Stromal cell of bone marrow (primary cell): ENCODE results near the gene AP4E1.
"Not testable (repeated sequence)": the region's sequence is repeated elsewhere in the genome, so short reads cannot be mapped to it uniquely, and the experiment has no call there.

Experiments
- DNase-seq: peaks from one replicate; pipeline ENCODE4 v3.0.0-alpha.2; 2012; ENCODE audit warnings: low read depth

AP4E1 gene

DNA sequence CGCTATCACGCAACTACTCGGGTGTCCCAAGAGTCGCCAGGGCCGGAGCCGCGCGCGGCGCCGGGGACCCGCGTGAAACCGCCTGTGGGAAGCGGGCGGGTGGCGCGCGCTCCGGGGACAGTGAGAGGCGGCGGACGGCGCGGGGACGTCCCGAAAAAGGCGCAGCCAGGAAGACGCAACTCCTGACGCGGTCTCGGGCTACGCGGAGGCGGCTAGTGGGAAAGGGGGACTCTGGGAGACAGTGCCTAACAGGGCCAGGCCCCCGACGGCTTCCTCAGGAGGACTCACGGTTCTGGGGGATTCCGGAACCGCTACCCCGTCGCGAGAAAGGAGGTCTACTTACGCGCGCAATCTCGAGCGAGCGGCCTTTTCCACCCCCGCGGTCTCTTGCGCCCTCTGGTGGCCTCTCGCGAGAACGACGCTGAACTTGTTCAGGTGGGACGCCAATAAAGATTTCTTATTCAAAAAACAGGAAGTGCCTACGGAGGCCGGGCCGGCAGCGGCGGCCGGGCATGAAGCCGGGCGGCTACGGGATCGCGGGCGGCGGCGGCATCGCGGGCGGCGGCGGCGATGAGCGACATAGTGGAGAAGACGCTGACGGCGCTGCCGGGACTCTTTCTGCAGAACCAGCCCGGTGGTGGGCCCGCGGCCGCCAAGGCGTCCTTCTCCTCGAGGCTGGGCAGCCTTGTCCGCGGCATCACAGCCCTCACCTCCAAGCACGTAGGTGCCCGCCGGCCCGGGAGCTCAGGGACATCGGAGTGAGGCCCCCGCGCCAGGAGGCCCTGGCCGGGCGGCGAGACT lies at the start of gene AP4E1:
TSS of gene AP4E1 (plus strand) at position 475 of the 801 bp plus-strand sequence. CDS start at position 571, 96 bp downstream.
- peak; percentile 85 for DNase-seq

DNA sequence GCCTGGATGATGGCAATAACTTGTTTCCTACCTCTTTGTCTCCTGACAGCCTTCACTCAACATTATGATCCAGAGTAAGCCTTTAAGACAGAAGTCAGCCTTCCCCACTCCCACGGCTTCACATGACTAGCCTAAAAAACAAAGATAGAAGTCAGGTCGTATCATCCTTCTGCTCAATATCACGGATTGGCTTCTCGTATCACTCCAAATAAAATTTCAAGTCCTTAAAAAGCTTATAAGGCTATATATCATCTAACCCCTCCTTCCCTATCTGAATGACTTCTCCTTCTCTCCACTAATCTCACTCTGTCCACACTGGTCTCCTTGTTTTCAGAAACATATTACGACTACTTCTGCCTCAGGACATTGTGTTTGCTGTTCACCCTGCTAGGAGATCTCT lies 47.7 kb upstream of the AP4E1 start:
- DNase-seq, result no peak

DNA sequence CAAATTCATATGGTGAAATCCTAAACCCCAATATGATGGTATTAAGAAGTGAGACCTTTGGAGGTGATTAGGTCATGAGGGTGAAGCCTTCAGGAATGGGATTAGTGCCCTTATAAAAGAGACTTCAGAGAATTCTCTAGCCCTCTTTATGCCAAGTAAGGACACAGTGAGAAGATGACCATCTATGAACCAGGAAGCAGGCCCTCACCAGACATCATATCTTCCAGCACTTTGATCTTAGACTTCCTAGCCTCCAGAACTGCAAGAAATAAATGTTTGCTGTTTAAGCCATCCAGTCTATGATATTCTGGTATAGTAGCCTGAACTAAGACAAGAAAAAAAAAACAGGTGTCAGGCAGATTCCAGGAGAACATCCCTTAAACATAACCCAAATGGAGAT lies 45.9 kb upstream of the AP4E1 start:
- DNase-seq, result no peak

DNA sequence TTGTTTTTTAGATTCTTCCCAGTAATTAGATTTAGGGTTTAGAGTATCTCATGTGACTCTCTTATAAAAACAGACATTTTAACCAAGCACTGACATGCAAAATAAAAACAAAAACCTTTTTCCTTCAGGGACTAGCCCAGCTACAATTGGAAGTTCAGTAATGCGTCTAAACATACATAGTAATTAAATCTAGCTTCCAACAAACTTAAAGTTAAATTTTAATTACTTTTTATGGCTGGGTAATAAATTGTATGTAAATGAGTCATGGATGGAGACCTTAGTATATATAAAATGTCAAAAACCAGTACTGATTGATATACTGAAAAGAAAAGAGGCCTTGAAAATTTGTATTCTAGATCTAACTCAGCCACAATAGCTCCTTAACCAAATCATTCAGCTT lies 43.6 kb upstream of the AP4E1 start:
- DNase-seq, result no peak

DNA sequence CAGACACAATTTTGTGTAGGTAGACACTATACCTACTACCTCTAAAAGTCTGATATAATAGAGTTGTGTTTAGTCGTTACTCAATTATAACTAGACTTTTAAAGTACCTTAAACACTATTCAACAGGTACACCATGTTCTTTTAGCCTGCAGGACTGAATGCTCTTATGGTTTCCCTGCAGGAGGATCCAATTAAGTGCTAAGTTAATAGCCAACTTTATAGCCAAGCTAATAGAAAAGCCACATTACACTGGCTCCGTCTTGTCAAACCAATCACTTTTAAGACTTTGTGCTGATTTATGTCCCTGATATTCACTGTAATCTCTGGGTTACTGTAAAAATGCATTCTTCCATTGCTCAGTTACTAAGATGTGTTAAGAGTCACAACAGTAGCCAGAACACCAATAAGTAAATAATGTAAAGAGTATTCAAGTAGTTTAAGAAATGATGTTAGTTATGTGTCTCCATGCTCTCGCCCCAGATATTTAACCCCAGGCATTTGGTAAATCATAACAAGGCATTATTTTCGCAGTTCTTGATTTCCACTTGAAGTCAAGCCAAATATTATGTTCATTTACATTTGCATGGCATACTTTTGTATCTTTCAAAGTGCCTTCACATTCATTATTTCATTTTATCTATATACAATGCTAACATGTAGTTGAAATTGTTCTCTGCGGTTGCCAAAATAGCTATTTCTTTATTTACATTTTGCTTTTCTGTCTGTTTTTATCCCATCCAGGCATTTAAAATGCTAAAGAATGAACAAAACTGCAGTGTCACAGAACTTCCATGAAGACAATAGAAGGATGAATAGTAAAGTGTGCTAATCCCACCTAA lies 42.7 kb upstream of the AP4E1 start:
- DNase-seq, result no peak

DNA sequence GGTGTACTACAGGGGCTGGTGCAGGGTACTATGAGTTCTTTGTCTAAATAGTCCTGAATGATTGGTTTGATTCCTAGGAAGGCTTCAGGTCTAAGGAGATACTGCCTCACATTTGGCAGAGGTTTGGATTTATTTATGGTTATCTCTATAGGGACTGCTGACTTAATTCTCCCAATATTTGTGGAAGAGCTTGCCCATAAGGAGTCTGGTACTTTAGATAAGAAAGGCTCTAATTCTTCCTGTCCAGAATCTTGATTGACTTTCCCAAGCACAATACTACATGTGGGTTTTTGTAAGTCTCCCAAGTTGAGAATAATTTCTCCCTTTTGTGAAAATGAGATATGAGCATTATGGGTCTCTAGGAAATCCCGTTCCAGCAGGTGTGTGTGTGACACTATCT lies 36.7 kb upstream of the AP4E1 start:
- no peak for DNase-seq

DNA sequence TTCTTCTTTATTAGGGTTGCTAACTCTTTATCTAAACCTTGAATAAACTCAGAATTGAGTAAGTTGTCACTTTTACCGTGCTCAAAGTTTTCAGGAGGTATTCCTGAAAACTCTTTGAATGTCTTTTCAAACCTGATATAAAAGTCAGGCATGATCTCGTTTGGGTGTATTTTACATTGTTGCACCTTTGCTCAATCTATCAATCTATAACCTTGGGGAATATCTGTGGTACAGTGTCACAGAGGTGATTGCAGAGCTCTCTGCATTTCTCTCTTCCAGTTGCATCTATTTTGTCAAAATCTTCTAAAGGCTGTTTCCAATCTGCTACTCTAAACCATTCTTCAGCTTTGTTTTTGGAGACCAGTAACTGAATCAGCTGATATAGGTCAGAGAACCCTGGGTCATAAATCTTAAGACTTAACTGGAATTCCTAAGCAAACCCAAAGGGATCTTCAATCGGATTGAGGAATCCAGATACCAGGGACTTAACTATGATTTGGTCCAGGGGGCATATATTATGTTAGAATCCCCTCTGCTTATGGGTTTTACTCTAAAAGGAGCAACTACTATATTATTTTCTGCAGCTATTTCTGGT lies 35.6 kb upstream of the AP4E1 start:
- DNase-seq, result no peak

DNA sequence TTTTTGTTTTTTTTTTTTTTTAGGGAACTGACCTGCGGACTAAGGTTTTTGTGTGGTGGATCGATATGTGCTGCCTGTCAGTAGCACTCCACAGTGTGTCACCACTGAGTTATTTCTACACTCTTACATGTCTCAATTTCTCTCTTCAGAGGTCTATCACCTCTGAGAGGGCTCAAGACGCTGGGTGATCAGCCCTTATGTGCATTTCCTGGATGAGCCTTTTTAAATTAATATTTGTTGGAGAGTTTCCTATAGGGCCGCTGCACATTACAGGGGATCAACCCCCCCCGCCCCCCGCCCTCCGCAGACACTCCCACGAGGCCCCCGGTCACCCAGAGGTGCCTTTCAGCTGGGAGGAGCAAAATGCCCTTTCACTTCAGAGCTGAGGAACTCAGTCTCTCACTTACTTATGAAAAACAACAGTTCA lies 34.5 kb upstream of the AP4E1 start:
- no peak for DNase-seq

DNA sequence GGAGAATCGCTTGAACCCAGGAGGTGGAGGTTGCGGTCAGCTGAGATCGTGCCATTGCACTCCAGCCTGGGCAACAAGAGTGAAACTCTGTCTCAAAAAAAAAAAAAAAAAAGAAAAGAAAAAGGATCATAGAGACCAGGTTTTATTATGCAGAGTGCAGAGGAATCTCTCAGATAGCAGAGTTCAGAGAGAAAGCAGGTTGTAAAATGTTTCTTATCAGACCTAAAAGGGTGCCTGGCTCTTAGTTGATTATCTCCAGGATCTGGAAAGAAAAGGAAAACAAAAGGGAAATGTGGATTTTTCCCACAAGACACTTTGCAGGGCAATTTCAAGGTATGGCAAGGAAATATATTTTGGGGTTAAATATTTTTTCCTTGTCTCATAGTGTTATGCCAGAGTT lies 33.2 kb upstream of the AP4E1 start:
- not testable (repeated sequence) for DNase-seq

DNA sequence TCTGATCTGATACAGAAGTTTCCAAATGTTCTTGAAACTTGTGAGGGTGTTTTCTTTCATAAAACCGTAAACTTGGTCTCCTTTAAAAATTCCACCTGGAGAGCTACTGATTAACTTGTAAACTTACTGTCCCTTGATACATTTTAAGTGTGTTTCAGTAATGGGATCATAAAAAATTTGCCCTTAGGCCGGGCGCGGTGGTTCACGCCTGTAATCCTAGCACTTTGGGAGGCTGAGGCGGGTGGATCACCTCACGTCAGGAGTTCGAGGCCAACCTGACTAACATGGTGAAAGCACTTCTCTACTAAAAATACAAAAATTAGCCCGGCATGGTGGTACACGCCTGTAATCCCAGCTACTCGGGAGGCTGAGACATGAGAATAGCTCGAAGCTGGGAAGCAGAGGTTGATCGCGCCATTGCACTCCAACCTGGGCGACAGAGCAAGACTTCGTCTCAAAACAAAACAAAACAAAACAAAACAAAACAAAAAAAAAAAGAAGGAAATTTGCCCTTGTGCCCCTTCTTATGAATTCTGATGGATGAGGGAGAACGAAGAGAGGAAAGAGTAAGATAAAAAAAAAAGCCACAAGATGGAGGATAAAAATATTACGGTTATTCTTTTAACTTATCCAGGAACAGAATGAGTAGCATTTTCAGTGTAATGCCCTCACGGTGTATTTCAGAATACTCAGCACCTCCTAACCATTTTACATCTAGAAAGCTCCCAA lies 32.1 kb upstream of the AP4E1 start:
- no peak for DNase-seq

DNA sequence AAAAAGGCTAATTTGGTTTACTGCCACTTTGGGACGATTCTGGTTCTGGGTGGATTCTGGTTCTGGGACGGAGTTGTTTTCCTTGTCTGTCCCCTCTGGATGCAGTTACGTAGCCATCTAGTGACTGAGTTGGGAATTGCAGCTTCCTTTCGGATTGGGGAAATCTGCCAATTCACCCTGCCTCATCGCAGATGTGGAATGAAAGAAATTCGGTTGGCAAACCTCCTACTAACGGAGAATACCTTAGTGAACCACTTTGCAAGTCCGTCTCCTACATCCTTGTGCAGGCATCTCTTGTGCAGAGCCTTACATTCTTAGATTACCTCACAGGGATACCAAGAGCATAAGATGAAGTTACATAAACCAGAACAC lies 31.5 kb upstream of the AP4E1 start:
- peak; percentile 74 for DNase-seq

DNA sequence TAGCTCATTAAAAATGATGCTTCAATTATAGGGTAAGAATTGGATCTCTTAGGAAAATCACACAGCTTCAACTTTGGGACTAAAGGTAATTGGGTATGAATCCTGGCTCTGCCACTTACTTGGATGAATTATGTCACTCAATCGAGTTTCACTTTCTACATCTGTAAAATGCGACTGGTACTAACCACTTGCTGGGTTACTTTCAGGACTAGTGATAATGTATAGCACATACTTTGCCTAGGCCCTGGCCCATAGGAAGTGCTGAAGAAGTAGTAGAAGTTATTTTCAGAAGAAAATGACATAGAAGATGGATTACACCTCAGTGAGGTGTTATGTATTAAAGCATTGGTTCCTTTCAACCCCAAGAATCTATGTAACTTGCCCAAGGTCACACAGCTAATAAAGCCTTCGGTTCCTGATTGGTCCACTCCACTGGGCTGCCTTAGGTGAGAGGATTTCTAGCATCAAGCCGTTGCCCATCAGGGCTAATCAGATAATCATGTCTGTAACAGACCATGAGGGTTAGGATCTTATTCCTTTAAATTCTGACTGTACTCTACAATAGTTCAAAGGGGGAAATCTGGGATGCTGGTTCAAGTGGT lies 29.4 kb upstream of the AP4E1 start:
- DNase-seq, result no peak

DNA sequence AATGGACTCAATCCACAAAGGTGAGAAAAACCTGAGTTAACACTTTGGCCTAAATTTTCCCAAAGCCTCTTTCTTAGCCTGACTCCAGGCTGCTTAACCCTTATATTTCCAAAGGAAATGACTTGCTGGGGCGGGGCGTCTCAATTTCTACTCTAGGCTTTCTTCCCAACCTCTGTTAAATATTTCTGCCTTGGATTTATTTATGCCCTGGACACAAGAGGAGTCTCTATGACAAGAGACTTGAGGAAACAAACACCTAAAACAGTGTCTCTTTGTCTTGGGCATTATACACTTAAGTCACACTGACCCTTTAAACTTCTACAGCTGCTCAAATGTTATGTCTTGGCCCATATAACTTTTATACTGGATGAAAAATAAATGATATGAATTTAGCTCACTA lies 28.3 kb upstream of the AP4E1 start:
- DNase-seq, result no peak

DNA sequence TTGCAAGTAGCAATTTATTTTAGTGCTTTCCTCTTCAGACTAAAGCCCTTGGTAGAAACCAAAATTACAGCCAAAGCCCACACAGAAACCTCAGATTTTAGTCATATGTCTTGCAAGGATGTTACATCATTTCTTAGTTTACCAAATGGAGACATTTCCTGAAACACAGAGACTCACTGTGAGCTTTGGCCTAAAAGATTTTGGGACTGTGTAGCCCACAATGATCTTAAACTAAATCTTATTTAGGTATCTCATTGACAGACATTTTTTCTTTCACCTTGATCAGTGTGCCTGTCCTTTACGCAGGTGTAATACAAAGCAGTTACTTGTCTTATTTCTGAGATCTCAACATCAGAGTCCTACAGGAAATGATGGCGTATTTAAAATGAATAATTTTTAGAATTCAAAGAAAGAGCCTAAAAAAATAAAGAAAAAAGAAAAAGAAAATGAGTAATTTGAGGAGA lies 27.8 kb upstream of the AP4E1 start:
- DNase-seq, result peak; percentile 78

DNA sequence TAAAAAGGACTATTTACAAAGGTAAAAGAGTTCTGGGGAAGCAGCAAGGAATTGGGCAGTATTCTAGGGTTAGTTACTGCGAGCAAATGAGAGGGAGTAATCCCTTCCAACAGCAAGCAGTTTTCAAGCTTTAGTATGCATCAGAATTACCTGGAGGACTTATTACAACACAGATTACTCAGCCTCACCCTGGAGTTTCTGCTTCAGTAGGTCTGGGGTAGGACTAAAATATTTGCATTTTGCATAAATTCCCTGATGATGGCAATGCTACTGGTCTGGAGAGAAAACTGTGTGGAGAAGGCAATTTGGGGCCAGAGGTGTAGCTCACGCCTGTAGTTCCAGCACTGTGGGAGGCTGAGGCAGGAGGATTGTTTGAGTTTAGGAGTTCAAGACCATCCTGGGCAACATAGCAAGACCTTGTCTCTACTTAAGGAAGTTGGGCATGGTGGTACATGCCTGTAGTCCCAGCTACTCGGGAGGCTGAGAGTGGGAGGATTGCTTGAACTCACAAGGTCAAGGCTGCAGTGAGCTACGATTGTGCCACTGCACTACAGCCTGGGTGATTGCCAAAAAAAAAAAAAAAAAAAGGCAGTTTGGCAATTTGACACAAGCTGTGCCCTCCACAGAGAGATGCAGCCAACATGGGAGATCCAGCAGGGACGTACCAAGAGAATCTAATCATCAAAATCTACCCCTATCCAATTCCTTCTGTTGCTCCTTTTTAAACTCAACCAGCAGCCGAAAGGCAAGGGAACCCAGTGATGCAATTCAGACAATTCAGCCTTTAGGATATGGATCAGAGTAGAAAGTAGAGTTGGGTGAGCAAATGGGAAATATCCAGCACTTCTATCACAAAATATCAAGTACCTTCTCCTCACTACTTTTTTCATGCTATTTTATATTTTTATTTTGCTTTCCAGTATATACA lies 27.1 kb upstream of the AP4E1 start:
- DNase-seq, result no peak

DNA sequence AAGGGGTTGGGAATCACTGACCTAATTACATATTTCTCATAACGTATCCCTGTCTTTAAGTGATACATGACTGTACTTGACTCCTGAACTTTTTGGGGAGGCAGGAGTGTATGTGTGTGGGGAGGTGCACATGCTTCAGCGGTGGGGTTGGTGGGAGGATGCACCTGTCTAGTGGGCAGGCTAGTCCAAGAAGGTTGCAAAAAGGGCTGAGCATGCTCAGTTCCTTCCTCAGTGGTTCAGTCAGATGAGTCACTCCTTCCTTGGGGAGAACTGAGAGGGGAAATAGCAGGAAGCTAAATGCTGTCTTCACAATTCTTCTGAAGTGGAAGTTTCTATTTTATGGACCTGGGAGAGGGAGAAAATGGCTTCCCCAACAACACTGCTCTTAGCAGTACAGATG lies 24.6 kb upstream of the AP4E1 start:
- peak; percentile 78 for DNase-seq

DNA sequence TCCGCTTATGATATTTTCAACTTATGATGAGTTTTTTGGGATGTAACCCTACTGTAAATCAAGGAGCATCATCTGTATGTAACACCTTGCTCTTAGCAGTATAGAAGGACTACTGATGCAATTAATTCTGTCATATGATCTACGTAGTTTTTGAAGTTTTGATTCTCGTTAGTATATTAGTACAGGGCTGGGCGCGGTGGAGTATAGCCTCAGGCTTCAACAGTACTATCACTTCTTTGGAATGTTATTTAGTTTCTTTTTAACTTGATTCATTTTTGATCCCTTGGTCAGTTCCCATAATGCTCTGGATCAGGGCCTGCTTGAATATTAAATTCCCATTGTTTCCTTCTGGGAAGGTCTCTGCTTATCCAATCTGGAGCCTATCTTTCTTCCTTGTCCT lies 23.9 kb upstream of the AP4E1 start:
- DNase-seq, result no peak

DNA sequence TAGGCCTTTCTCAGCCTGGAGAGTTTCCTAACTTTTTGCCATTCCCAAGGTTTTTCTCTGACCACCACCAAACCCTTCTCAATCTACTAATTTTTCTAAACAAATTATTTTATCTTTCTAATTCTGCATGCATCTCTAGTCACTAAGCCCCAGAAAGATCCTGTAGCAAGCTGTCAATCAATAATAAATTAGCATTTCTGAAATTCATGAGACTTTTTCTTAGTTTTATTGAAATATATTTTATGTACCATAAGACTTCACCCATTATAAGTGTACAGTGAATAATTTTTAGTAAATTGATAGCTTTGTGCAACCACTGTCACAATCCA lies 22.4 kb upstream of the AP4E1 start:
- DNase-seq, result no peak

DNA sequence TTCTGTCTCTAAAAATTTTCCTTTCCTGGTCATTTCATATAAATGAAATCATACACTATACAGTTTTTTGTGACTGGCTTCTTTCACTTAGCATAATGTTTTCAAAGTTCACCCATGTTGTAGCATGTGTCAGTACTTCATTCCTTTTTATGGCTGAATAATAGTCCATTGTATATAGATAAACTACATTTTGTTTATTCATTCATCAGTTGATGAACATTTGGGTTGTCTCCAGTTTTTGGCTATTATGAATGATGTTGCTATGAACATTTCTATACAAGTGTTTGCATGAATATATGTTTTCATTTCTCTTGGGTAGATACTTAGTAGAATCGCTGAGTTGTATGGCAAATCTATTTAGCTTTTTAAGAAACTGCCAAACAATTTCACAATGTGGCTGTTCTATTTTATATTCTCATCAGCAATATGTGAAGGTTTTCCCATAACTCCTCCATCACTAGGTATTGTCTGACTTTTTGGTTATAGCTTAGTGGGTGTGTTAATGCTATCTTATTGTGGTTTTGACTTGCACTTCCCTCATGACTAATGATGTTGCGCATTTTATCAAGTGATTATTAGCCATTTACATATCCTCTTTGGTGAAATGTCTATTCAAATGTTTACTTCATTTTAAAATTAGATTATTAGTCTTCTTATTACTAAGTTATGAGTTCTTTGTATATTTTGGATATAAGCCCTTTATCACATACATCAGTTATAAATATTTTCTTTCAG lies 21.7 kb upstream of the AP4E1 start:
- no peak for DNase-seq

DNA sequence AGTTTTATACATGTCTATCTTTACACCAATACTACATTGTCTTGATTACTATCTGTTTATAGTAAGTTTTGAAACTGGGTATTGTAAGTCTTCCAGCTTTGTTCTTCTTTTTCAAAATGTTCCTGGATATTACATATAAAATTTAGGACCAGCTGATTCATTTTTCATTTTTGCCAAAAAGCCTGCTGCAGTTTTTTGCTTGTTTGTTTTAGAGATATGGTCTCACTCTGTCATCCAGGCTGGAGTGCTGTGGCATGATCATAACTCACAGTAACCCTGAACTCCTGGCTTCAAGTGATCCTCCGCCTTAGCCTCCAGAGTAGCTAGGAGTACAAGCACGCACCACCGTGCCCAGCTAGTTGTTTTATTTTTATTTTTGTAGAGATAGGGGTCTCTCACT lies 20.4 kb upstream of the AP4E1 start:
- no peak for DNase-seq
